ENCODE data around the gene B4GALT1.

The B4GALT1 gene

DNA sequence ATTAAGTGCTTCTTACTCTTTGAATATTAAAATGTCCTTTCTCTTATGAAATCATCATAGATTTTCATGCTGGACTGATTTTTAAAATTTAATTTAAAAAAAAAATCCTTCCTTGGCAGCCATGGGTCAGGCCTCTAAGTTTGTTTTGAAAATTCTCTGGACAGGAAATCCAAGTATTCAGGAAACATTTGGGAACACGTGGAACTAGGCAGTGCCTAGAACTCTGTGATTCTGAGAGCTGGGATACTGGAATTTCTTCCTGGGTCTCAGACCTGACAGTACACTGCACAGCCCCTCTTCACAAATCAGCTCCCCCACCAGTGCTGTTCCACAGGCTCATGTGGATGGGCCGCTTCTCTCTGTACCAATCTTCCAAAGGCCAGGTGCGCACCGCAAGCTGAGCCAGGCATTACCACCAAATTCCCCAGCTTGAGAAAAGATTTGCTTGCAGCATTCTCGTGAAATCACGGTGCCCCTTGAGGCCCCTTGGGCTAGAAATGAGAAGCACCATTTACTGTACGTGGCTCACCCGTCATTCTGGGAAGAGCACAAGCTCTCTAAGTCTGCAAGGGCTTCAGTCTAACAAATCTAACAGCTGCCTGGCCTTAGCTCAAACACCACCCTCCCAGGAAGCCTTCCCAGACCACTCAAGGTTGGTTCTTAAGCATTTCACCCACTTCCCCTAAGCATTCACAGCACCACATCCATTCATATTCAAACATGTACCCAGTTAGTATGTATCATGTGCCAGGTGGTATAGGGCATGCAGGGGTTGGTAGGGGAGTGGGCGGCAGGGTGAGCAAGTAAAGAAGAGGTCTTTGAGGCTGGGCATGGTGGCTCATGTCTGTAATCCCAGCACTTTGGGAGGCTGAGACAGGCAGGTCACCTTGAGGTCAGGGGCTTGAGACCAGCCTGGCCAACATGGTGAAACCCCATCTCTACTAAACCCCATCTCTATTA lies 26.5 kb downstream of the B4GALT1 start:
- DNase-seq (ENCODE audit: low spot score) = no peak

DNA sequence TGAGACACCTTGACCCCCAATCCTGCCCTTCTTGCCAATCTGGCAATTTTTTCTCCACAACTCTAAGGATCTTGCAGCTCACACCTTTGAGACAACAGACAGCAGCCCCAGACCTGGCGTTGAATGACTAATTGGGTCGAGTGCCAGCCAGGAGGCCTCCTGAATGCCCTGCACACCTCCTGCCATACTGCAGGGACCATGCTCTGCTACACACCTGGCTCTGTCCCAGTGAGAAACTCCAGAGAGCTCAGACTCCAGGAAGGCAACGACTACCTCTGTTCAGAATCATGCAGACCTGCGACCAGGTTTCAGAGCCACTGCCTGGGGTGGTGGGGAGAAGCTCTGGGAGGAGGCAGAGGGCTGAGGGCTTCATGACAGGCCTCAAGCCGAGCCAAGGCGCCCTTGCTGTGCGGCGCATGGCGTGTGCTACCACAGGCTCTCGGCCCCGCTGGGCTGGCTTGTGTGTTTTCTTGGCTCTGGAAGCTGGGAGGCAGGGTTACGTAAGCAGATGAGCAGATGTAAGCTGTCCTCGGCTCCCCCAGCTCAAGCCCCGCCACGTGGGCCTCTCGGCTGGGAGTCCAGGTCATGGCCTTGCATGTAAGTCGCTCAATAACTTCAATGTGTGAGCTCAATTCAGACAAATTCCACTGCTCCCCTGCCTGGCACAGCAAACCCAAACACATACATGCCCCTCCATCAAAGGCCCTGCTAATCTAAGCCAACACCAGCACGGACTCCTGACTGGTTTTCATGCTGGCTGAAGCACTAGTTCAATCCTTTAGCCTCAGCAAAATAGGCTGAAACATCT lies 27.5 kb downstream of the B4GALT1 start:
- no peak for DNase-seq (ENCODE audit: low spot score)

DNA sequence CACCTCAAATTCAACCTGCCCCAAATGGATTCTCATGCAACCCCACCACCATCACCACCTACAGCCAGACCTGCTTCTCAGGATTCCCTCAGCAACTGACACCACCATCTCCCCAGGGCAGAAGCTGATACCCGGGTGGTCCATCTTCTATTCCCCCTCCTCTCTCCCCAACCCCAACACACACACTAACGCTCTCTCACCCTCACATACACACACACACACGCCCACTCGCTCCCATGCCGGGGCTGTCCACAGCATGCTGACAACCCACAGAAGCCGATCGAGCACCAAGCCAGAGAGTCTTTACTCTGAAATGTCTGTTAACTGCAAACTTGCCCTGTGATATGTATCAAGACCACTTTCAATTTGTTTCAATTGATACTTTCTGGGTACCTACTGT lies 28.4 kb downstream of the B4GALT1 start:
- DNase-seq (ENCODE audit: low spot score) = no peak

DNA sequence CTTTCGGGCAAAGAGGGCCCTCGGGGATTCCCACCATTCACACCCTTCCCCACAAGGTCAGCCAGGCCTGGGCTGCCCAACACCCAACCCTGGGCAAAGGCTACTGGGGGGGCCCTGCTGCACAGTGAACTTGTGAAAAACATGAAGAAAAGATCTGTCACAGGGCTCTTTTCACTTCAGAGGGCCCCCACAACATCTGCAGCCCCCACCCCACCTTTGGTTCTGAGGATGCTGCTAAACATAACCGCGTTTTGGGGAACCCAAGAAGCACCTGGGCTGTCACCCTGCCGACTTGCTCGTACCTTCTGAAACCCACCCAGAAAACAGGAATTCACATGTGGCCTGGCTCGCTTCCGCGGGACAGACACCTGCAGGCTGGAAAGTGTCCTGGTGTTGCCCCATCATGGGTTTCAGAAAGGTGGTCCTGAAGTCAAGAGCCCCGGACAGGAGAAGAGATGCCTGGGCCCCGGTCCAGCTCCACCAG lies 29.3 kb downstream of the B4GALT1 start:
- DNase-seq (ENCODE audit: low spot score) = no peak

DNA sequence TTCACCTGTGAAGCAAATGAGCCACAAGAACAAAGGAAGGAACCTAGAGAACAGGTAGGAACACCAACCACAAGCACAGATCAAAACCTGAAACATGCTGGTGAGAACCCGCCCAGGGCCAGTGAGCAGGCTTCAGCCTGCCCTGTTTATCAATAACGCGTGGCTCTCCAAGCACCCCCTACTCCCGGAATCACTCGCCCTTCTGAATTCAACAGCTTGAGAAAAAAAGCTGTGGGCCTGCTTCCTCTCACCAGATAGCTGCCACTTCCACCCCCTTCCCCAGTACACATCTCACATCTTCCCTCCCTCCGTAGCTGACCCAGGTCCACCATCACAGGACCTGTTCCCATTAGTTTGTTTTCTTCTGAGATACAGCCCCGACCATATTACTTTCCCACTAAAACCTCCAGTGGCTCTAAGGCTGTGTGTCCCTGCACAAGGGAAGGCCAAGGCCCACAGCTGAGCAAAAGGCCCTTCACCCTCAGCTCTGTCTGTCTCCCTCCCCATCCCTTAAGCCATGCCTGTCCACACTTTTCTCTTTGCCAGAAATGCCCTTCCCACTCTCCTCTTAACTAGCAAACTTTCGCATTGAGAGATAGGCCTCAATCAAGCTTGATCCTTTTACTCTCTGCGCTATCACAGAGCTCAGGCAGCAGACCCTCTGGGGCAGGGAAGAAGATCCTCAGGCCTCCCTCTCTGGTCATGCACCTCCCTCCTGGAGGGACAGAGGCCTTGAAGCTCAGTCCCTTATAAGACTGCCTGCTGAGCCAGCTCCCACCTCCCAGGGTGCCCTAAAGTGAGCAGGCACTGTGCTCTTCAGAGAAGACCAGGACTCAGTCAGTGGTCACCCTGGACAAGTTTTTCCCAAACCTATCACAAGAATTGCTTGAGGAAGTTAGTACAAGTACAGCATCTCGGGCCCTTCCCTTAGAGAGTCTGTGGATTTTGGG lies 30.1 kb downstream of the B4GALT1 start:
- DNase-seq (ENCODE audit: low spot score) = no peak

DNA sequence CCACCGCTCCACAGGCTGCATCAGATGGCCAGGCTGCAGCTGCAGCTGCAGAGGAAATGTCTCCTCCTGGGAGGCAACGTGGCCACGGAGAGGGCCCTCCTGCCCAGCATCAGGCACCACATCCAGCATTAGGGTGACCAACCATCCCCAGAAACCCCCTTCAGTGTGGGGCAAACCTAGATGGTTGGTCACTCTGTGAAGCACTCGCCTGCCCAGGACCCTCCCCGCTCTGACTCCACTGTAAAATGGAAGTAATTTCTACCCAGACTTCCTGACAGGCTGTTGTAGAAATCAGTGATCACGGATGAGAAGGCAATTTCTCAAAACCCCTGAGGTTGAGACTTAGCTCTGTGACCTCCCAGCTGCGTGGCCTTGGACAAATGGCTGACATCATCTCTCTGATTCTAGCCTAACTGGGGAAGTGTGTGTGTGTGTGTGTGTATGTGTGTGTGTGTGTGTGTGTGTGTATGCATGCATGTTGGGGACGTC lies 31.6 kb downstream of the B4GALT1 start:
- DNase-seq (ENCODE audit: low spot score) = no peak

DNA sequence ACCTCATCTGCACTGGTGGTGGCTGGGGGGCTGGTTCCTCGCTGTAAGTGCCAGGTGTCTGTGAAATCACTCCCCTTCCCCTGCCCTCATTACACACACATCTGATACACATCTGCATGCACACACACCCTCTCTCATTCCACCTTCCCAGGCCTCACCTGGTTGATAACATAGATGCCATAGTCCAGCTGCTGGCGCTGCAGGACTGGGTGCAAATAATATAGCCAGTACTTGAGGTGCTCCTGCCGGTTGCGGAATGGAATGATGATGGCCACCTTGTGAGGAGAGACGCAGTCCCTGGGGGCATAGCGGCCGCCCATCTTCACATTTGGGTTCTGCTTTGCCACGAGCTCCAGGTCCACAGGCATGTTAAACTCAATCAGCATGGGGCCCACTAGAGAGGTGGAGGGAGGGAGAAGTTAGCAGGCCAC lies 32.1 kb downstream of the B4GALT1 start:
- no peak for DNase-seq (ENCODE audit: low spot score)

DNA sequence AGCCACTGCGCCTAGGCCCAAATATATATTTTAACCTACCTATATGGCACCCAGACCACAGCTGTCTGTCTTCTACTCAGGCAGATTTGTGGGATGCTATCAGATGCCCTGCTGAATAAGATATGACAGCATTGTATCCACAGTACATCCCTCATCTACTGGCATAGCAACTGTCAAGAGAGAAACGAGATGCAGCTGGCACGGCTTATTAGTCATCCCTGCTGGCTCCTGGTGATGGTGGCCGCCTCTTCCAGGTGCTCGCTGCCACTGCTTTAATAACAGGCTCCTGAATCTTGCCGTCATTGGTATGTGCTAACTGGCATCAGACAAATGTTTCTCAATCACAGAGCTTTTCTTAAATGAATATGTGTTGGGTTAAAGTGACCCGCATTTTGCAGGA lies 34.0 kb downstream of the B4GALT1 start:
- DNase-seq (ENCODE audit: low spot score) = no peak

DNA sequence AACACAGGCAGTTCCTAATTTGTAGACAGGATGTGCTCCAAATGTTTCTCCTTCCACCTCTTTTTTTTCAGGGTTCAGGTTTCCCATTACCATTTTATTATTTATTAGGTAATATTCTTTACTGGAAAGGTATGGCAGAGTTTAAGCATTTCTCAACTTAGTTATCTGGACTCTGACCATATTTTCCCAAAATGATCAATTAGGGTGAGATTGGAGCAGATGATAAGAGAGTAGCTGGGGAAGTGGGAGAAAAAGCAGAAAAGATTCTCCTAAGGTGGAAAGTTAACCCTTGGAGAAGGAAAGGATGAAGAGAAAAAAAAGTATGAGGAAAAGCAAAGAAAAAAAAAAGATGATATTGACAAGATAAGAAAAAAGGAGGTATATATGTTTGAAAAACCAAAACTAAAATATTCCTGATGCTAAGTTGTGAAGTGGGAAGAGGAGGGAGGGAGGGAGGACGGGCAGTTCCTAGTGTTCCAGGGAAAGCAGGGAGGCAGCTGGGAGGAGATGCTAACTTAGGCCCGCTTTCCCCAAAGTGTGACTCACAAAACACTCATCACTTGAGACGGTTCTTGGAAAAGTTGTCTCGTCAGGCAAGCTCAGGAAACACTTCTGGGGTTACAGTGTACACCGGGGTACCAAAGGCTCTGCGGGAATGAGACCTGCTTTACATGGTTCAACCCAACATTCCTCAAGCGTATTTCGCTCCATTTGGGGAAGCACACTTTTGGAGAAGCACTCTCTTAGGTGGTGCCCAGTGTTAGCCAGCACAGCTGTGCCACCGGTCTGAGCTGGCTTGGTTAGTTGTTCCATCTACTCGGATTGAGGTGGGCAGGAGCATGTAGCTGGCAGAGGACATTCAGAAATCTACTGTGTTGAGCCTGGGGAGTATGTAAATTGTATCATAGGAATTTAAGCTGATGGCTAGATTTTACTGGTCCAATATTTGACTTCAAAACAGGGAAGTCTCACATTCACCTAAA lies 35.1 kb downstream of the B4GALT1 start:
- no peak for DNase-seq (ENCODE audit: low spot score)

DNA sequence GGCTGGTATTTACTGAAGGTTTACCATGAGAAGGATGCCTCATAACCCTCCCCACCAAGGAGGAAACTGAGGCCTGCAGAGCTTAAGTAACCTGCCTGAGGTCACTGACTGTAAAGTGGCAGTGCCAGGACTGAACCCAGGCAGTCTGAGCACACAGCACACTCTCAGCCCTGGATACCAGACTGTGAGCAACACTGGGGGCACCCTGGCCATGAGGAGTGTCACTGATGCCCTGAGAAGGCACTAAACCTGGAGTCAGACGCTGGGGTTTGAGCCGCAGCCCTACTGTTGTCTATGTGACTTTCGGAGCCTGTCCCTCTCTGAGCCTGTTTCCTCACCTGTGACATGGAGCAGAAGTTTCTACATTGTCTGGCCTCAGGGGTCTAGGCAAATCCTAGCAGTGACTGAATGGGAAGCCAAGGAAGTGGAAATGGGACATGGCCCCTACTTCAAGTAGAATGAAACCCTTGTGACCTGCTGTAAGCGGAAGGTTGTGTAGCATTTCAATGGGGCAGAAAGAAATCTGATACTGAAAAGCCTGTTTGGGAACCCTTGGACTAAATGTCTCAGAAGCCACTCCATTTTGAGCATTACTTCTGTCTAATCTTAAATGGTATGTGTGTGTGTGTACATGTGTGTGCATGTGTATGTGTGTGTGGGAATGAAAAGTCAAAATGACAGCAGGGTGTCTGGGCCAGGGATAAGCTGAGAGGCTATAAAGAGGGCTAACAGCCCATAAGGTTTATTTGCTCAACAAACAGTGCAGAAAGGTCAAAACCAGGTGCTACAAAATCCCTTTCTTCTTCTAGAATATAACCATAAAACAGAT lies 36.0 kb downstream of the B4GALT1 start:
- DNase-seq (ENCODE audit: low spot score) = no peak

DNA sequence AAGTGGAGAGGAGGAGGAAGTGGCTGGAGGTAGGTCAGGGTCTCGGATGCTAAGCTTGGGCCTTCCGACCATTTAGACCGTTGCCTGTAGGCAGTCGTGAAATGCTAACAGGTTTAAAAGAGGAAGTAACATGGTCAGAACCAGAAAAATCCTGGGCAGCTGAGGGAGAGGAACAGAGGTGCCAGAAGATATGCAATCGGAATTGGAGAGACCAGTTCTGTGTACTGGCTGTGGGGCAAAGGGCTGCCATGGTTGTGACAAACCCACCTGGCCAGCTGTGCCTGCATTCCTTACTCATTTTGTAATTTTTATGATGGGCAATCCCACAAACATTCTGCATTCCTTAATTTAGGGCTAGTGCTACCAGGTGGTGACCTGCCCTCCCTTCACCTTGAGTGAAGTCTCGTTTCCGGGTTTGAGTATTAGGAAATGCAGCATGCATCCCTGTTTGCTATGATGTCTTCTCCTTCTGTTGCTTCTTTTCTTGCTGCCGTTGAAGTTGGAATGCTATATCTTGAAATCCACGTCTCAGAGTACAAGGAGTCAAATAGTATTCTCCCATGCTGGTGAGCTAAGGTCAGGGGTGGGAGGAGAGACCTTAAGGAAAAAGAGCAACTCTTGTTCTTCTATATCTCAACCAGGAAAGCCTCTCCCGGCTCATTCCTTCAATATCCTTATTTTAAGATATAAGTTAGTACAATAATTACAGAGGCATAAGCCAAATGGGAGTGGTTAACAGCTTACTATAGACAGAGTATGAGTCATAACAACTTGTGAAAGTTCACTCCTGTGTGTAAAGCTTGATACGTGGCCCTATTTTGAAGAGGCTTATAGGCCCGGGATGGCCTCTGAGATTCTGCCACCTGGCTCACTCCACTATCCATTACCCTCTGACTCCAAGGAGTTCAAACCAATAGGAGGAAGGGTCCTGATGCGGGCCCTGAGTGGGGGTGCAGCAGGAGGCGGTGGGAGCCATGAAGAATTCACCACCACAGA lies 37.0 kb downstream of the B4GALT1 start:
- DNase-seq (ENCODE audit: low spot score) = peak; percentile 76

DNA sequence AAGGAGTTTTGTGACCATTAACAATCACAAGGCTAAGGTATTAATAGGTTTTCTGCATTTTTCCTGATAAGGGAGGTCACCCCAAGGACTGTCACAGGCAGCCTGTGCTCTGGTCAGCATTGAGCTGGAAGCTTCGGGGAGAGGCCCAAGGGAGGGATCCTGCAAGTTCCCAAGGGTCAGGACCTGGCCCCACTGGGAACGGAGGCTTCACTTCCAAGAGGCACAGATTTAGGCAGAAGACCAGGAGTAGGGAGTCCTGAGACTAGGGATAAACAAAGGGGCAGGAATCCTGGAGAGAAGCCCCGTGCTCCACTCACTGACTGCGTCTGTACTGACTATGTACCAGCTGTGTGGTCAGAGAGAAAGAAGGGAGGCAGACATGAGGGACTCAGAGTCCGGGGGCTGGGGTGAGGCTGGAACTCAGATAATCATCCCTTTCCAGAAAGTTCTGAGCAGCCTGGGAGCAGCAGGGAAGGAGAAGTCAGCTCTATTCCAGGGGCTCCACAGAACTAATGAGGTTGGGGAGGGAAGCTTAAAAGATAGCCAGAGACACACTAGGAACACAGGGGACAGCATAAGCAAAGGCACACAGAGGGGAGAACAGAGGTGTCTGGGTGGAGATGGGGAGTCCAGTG lies 37.8 kb downstream of the B4GALT1 start:
- no peak for DNase-seq (ENCODE audit: low spot score)

DNA sequence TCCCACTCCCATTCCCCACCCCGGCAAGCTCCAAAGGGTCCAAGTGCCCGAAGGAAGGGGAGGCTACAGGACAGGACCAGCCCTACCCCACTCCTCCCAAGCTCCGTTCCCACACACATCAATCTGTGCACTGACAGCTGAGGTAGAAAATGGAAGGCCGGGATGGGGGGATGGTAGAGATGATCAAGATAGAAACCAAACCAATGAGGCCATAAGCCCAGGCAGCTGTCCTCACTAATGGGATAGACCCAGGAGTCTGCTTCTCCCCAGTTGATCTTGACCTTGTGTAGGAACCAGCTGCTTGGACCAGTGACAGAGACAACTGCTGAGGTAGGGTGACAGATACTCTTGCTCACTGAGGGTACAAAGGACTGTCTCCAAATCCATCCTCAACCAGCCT lies 38.6 kb downstream of the B4GALT1 start:
- no peak for DNase-seq (ENCODE audit: low spot score)

DNA sequence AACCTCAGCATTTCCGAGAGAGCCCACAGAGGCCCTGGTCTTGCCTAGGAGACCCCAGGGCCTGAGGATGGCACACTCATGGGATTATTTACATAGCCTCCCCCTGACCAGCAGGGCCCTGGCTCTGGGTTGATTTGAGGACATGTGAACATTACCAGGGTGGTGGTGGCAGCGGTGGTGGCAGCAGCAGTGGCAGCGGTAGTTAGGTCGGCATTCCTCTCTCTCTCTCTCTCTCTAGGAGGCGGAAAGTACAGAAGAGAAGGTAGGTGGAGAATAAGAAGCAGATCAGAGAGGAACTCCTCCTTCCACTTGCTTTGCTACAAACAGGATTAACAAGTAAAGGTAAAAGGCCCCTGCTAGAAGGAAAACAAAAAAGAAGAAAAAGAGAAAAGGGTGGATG lies 39.3 kb downstream of the B4GALT1 start:
- no peak for DNase-seq (ENCODE audit: low spot score)

DNA sequence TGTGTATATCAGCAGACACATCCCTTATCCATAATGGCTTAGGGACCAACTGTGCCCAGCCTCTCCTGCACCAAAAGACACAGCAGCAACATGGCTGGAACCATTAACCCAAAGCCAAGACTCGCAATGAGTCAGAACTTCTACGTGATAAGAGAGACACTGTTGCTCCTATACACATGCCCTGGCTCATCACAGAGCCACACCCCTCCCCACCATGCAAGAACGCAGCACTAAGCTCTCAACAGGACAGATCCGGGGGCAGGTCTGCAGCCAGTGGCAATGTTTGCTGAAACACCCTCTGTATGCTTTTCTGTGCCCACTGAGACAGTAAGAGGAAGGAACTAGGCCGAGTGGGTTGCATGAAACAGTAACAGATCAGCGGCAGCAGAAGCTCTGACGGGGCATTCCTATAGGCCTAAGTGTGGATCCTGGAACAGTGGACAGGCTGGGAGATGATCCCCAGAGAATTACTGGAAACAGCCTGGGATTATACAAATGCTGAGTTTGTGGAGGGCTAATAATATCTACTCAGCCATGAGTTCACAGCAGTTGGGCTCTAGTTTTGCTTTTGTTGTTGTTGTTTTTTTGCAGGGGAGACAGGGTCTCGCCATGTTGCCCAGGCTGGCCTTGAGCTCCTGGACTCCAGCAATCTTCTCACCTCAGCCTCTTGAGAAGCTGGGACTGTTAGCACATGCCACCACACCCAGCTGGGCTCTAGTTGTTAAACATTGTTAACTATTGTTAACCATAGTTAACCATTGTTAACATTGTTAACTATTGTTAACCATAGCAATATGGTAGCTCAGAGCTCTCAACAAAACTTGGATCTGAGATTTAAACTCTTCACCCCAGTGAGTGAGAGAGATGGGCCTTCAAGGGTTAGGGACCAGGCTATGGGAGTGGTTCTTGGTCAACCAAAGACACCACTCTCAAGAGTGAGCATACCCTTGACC lies 41.0 kb downstream of the B4GALT1 start:
- no peak for DNase-seq (ENCODE audit: low spot score)

DNA sequence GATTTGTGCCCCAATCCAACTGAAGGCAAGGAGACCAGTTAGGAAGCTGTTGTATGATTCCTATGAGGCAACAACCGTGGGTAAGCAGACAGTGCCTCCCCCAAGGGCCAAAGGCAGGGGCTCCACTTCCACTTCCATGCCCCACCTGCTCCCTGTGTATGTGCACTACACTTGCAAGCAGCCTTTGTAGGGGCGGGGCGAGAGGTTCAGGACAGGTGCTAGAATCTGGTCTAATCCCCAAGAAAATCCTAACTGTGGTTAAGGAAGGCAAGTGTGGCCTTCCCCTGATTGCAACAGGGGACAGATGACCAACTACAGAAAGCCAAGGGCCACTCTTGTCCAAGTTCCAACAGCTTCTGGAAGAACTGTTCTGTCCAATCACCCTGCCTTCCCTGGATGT lies 41.7 kb downstream of the B4GALT1 start:
- no peak for DNase-seq (ENCODE audit: low spot score)

Measured in LoVo (cell line).